ENCODE results near the gene CD2. TPM values are rescaled to one million over a fixed set of nuclear protein-coding genes. Genes with fewer than 3 reads are reported as not detected.
A peak's percentile ranks its signal among the peaks of the same experiment; 100 is the strongest.

The CD2 gene
- total RNA-seq, 2 donors from 2014 or later: 2.9 to 3.8 TPM

DNA sequence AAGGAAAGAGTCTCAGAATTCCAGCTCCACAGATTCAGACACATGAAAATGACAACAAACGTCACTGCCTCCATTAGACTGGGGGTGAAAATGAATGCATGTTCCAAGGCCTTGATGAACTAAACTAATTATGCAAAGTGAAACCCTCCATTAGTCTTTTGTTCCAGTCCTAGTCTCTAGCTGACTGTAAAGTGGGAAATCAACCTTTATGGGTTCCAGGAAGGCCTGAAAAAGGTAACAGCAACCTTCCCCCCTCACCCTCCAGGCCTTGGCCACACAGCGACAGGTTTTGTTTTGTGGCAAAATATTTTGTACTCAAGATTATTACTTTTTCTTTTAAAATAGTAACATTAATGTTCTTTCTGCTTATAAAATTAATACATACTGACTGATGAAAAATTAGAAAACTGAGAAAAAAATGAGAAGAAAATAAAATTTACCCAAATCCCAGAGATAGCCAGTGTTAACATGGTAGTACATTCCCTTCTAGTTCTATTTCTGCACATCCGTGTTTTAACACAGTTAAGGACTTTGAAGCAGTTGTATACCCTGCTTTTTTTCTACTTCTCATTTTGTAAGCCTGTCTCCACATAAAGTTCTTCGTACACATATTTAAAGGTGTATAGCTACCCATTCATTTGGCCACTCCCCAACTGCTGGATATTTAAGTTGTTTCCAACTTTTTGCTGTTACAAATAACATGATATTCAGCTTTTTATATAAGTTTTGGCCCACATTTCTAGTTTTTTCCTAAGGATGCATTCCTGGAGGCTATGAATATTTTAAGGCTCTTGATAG is 60.9 kb downstream of the CD2 start:
- intact Hi-C loops (cut with DNase I): loop anchor here (10.0 kb wide), 2 partner anchors 50 to 80 kb away; no protein-coding TSS in a partner anchor
- DNase-seq: no peak
- Histone ChIP-seq H3K36me3 (no peaks in the 10 kb centered on the region), H3K4me3 (no peak overlapping the region), H3K9me3 (no peaks in the 10 kb centered on the region), H3K27me3 (no peaks in the 10 kb centered on the region), H3K4me1 (no peaks in the 10 kb centered on the region), H3K27ac (no peak overlapping the region), H3K9ac (ENCODE audit: low read depth in 2 of 2, low read length in 2 of 2) (no peak overlapping the region)
- TF ChIP-seq CTCF (IDR thresholded peaks at IDR 0.05): no peak

DNA sequence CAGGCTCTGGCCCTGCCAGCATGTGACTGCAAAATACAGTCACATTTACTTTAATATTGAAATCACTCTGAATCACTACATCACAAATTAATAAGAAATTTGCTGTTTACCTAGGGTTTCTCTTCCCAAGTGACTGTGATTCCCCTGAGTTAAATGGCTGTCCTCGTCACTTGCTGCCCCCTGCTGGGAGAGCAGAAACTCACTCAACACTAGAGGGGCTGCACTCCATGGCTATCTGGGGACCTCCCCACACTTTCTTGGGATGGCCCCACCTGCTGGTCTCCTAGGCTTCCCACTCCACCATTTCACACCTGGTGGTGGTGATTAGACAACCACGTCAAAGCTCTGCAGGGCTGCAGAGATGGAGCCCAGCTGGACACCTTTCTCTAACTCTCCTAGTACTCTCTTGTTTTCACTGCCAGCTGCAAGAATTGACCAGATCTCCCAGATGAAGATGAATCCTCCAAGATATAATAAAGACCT is 63.4 kb downstream of the CD2 start:
- peak; percentile 57 for TF ChIP-seq CTCF (IDR thresholded peaks at IDR 0.05)

More for the DNA sequence above, 63.4 kb downstream of the CD2 start:
- Histone ChIP-seq H3K27ac (no peak overlapping the region), H3K4me3 (no peak overlapping the region), H3K27me3 (no peaks in the 10 kb centered on the region), H3K36me3 (no peaks in the 10 kb centered on the region), H3K9me3 (no peaks in the 10 kb centered on the region), H3K9ac (ENCODE audit: low read depth in 2 of 2, low read length in 2 of 2) (no peak overlapping the region), H3K4me1 (no peaks in the 10 kb centered on the region)
- peak; percentile 52 for DNase-seq
- intact Hi-C loops (cut with DNase I): loop anchor here (10.0 kb wide), 2 partner anchors 53 to 83 kb away; no protein-coding TSS in a partner anchor

Other genes starting within 250 kb of the CD2 start
- gene CD58, start 183.4 kb upstream of the CD2 start, total RNA-seq: 10 to 100 TPM; 16.1 to 25.9 TPM
- 10 to 100 TPM; 21.4 to 30.6 TPM for gene IGSF3, start 86.7 kb upstream of the CD2 start, total RNA-seq
- gene PTGFRN, start 155.5 kb downstream of the CD2 start, total RNA-seq: 10 to 100 TPM; 94.9 TPM
- 1 to 10 TPM; 1.8 to 1.9 TPM for gene CD101, start 247.3 kb downstream of the CD2 start, total RNA-seq

All from colonic mucosa (tissue), 4 donors.